ENCODE results near the gene KPTN.
"Not testable (repeated sequence)": the region's sequence is repeated elsewhere in the genome, so short reads cannot be mapped to it uniquely, and the experiment has no call there.

Gene KPTN

GRCh38 chr19:47490847-47491246, 6.8 kb upstream of the KPTN start:
- no peak for DNase-seq

GRCh38 chr19:47490031-47490430, 6.0 kb upstream of the KPTN start:
- DNase-seq: no peak

GRCh38 chr19:47489072-47489914, 5.3 kb upstream of the KPTN start:
- no peak for DNase-seq

- no peak for DNase-seq
These were observed 3.8 kb upstream of the KPTN start for GRCh38 chr19:47487551-47488515.

GRCh38 chr19:47486900-47487299, 2.9 kb upstream of the KPTN start:
- no peak for DNase-seq

GRCh38 chr19:47486220-47486619, 2.2 kb upstream of the KPTN start:
- DNase-seq: not testable (repeated sequence)

- no peak for DNase-seq
These were observed 1.2 kb upstream of the KPTN start for GRCh38 chr19:47485210-47485609.

GRCh38 chr19:47483200-47483599, 819 bp downstream of the KPTN start:
- no peak for DNase-seq

- DNase-seq: no peak
These were observed 2.5 kb downstream of the KPTN start for GRCh38 chr19:47481460-47482052.

- no peak for DNase-seq
These were observed 3.4 kb downstream of the KPTN start for GRCh38 chr19:47480658-47481057.

GRCh38 chr19:47479701-47480503, 4.1 kb downstream of the KPTN start:
- peak; percentile 8 for DNase-seq

GRCh38 chr19:47476438-47476972, 7.5 kb downstream of the KPTN start:
- DNase-seq: no peak

- DNase-seq: no peak
These were observed 8.6 kb downstream of the KPTN start for GRCh38 chr19:47475465-47475864.

- no peak for DNase-seq
These were observed 10.7 kb downstream of the KPTN start for GRCh38 chr19:47473336-47473735.

GRCh38 chr19:47471733-47472457, 12.1 kb downstream of the KPTN start, which contains the start of gene SLC8A2:
SLC8A2 (minus strand) TSS chr19:47471893; CDS start chr19:47466403, 5,490 bp downstream.
- DNase-seq: peak; percentile 87

GRCh38 chr19:47471381-47471732, 12.7 kb downstream of the KPTN start:
- DNase-seq: no peak

- no peak for DNase-seq
These were observed 13.4 kb downstream of the KPTN start for GRCh38 chr19:47470447-47471195.

GRCh38 chr19:47469719-47470118, 14.3 kb downstream of the KPTN start:
- DNase-seq: no peak

GRCh38 chr19:47469363-47469700, 14.7 kb downstream of the KPTN start:
- no peak for DNase-seq

- DNase-seq: no peak
These were observed 16.1 kb downstream of the KPTN start for GRCh38 chr19:47467914-47468313.

GRCh38 chr19:47465957-47466356, 18.1 kb downstream of the KPTN start:
- DNase-seq: no peak
